Cardiac fibroblast (primary cell): Measurements from ENCODE around the gene ADGRF3.

Experiments
- DNase-seq, 2 donors: peaks; one replicate each; pipeline versions ENCODE4 v3.0.0 to v3.0.0-alpha.2; 2010; ENCODE audit warnings: low read depth in 2 of 2
- H3K4me3 ChIP-seq, 2 donors: replicated peaks in 1 of 2; 1 replicate in 1 of 2; 2 replicates in 1 of 2; pipeline ENCODE4 v1.5.1; 2011; ENCODE audit warnings: low read depth in 2 of 2, low read length in 2 of 2, mild to moderate bottlenecking in 2 of 2, moderate library complexity in 1 of 2
- TF ChIP-seq, protein P1 (sequence below): IDR thresholded peaks from one replicate; pipeline ENCODE4 v1.5.1; 2011; ENCODE audit warnings: low read depth, mild to moderate bottlenecking, low read length, inconsistent platforms

ADGRF3 gene

DNA sequence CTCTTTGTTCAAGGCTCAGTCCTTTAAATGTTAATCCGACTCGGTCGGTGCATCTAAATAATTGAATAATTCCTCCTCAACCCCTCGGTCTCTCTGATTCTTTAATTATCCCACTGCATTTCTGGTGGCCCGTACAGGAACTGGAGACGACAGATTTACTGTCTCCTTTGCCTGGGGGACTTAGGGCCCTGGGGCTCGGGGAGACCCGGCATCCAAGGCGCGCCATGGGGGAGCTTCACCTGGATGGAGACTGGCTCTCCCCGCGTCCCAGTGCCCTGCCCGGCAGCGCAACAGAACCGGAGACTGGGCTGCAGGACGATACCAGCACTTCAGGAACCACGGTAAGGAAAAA, 48.3 kb downstream of the ADGRF3 start:
- H3K4me3 ChIP-seq, result no peak overlapping the region
- DNase-seq, result no peak
- TF ChIP-seq, protein P1, sequence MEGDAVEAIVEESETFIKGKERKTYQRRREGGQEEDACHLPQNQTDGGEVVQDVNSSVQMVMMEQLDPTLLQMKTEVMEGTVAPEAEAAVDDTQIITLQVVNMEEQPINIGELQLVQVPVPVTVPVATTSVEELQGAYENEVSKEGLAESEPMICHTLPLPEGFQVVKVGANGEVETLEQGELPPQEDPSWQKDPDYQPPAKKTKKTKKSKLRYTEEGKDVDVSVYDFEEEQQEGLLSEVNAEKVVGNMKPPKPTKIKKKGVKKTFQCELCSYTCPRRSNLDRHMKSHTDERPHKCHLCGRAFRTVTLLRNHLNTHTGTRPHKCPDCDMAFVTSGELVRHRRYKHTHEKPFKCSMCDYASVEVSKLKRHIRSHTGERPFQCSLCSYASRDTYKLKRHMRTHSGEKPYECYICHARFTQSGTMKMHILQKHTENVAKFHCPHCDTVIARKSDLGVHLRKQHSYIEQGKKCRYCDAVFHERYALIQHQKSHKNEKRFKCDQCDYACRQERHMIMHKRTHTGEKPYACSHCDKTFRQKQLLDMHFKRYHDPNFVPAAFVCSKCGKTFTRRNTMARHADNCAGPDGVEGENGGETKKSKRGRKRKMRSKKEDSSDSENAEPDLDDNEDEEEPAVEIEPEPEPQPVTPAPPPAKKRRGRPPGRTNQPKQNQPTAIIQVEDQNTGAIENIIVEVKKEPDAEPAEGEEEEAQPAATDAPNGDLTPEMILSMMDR, result no peak

GRCh38 chr2:26297061-26297460, 49.5 kb downstream of the ADGRF3 start:
- TF ChIP-seq, protein P1, result no peak
- no peak overlapping the region for H3K4me3 ChIP-seq
- no peak for DNase-seq

DNA sequence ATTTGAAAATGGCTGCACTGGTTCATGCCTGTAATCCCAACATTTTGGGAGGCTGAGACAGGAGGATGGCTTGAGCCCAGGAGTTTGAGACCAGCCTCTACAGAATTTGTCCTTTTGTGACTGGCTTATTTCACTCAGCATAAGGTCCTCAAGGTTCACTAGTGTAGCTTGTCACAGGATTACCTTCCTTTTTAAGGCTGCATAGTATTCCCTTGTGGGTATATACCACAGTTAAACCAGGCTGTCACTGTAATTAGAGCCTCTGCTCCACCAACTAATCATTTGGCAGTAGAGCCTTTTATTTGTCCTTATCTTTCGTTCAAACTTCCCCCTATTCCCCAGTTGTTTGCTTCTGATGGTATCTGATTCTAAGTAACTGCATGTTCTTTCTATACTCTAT, 51.1 kb downstream of the ADGRF3 start:
- TF ChIP-seq, protein P1, result no peak
- no peak overlapping the region for H3K4me3 ChIP-seq
- no peak for DNase-seq

DNA sequence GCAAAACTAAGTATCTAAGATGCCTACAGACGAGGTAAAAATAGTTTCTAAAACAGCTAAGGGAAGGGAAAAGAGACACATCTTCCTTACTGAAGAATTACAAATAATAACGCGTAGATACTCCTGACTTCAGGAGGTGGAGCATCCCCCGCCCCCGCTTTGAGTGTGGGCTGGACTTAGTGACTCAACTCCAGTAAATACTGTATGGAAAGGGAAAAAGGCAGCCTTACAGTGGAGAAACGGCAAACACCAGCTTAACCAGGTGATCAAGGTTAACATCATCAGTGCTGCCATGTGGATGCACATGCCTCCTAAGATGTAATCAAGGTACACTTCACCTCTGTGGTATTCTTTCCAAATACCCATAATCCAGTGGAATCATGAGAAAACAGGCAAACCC, 53.9 kb downstream of the ADGRF3 start:
- TF ChIP-seq, protein P1, result no peak
- H3K4me3 ChIP-seq, result no peak overlapping the region
- peak; percentile 37 to 53 for DNase-seq

GRCh38 chr2:26290001-26290400, 56.6 kb downstream of the ADGRF3 start:
- DNase-seq, result no peak
- TF ChIP-seq, protein P1, result no peak
- no peak overlapping the region for H3K4me3 ChIP-seq

DNA sequence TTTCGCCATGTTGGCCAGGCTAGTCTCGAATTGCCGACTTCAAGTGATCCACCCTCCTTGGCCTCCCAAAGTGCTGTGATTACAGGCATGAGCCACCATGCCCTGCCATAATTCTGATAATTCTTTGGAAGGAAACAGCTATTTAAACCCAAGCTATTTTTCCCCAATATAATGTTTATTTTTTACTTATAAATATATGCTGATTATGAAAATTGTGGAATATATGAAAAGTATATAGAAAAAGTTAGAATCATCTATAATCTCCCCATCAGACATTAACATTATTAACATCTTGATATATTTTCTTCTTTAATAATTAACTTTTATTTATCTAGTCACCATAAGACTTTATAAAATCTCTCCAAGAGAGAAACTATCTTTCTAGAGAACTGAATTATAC, 60.7 kb downstream of the ADGRF3 start:
- TF ChIP-seq, protein P1, result no peak
- H3K4me3 ChIP-seq, result no peak overlapping the region
- no peak for DNase-seq

DNA sequence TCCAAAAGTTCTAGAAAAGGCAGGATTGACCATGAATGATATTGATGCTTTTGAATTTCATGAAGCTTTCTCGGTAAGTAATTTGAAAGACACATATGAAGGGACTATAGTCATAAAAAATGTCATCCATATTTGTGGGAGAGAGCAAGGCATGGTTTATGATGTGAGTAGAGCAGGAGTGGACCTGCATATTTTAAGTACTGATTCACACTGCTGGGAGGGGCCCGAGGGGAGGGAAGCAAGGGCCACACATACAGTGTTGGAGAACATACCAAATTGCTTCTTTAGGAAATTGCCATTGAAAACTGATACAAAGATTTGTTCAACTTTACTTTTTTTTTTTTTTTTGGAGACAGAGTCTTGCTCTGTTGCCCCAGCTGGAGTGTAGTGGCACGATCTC, 62.5 kb downstream of the ADGRF3 start:
- H3K4me3 ChIP-seq, result no peak overlapping the region
- TF ChIP-seq, protein P1, result no peak
- peak in 1 of 2 donors; percentile 59 for DNase-seq
